Transverse colon (tissue), 4 donors: ENCODE results near the gene MYO5B. TPM values are rescaled to one million over a fixed set of nuclear protein-coding genes. Genes with fewer than 3 reads are reported as not detected.

Source experiments
- DNase-seq: peaks from one replicate; pipeline ENCODE4 v3.0.0-alpha.2; 2019
- H3K27ac ChIP-seq, 4 donors: fragments of 200-600 bp; sonication (generic); 2 replicates each; pipeline ENCODE4 v1.5.1; 2016 to 2018; ENCODE audit warnings: inconsistent platforms in 4 of 4
- H3K27me3 ChIP-seq: fragments of 200-600 bp; sonication (generic); 2 replicates; pipeline ENCODE4 v1.5.1; 2017; ENCODE audit warnings: inconsistent platforms
- H3K36me3 ChIP-seq, 4 donors: fragments of 200-600 bp; sonication (generic); 2 replicates each; pipeline ENCODE4 v1.5.1; 2017 to 2019; ENCODE audit warnings: inconsistent platforms in 4 of 4
- H3K4me1 ChIP-seq, 4 donors: fragments of 200-600 bp; sonication (generic); 2 replicates each; pipeline ENCODE4 v1.5.1; 2017 to 2020; ENCODE audit warnings: inconsistent platforms in 4 of 4
- H3K4me3 ChIP-seq, 4 donors: fragments of 200-600 bp; sonication (generic); 1 replicate in 1 of 4; 2 replicates in 3 of 4; pipeline versions ENCODE4 v1.5.1 to v1.6.1; 2017 to 2019; ENCODE audit warnings: inconsistent platforms in 4 of 4
- H3K9me3 ChIP-seq, 2 donors: fragments of 200-600 bp; sonication (generic); 2 replicates each; pipeline ENCODE4 v1.5.1; 2017 to 2019; ENCODE audit warnings: inconsistent platforms in 2 of 2
- CTCF ChIP-seq, 5 experiments: fragments of 200-600 bp in 3 of 5; fragments of 450-650 bp in 2 of 5; sonication (generic) in 3 of 5; IDR thresholded peaks; 1 replicate in 2 of 5; 2 replicates in 3 of 5; pipeline ENCODE4 v1.5.1; 2016 to 2017; ENCODE audit warnings: antibody characterized with exemption in 5 of 5, inconsistent platforms in 3 of 5, mild to moderate bottlenecking in 2 of 5, moderate library complexity in 1 of 5
- EP300 ChIP-seq: sonication (generic); formaldehyde crosslinking; IDR thresholded peaks from one replicate; pipeline ENCODE4 v1.6.1; 2017; ENCODE audit warnings: antibody characterized with exemption, low read depth
- POLR2A ChIP-seq: fragments of 450-650 bp; IDR thresholded peaks from one replicate; pipeline ENCODE4 v1.6.1; 2016; ENCODE audit warnings: antibody characterized with exemption, mild to moderate bottlenecking, moderate library complexity
- POLR2AphosphoS5 ChIP-seq, 3 donors: sonication (generic); formaldehyde crosslinking; IDR thresholded peaks; one replicate each; pipeline ENCODE4 v1.6.1; 2016; ENCODE audit warnings: antibody characterized with exemption in 3 of 3
- WGBS, 2 donors: methylation state at CpG; one replicate each; pipeline ENCODE4 v1.1.5; 2018; ENCODE audit warnings: low coverage in 1 of 2; 5-methylcytosine and 5-hydroxymethylcytosine counted together
- in situ Hi-C, 4 donors: fragments of 200-750 bp; cut with MboI; loops; one replicate each; pipeline versions ENCODE4 v1.15.0 to v1.15.1; 2017; ENCODE audit warnings: low sequenced_read_pairs in 3 of 4, low pct_ligation_motif_present in 1 of 4, low pct_unique_long_range_greater_than_20kb in 1 of 4
- intact Hi-C: fragments of 100-400 bp; cut with DNase I; formaldehyde crosslinking; loops from one replicate; pipeline ENCODE4 v1.15.1; 2023; ENCODE audit warnings: low total_unique reads
- total RNA-seq, 4 donors: library from RNA; depleted of rRNA; stranded (reverse); fragments of >200 nt; gene quantifications; one replicate each; pipeline ENCODE4 v1.1.0, GENCODE V29; 2016

Gene MYO5B
- total RNA-seq, 4 donors from 2014 or later, result 96.7 to 144 (median 114) TPM

GRCh38 chr18:50024466-50024865 is 170.5 kb downstream of the MYO5B start:
- Histone ChIP-seq H3K36me3 (no peaks in the 10 kb centered on the region), H3K9me3 (no peaks in the 10 kb centered on the region), H3K27me3 (no peaks in the 10 kb centered on the region), H3K4me3 (no peak overlapping the region), H3K4me1 (no peaks in the 10 kb centered on the region), H3K27ac (no peak overlapping the region)
- no peak for TF ChIP-seq POLR2A
- TF ChIP-seq EP300, result no peak
- TF ChIP-seq POLR2AphosphoS5 (IDR thresholded peaks at IDR 0.05), result no peak
- intact Hi-C loops (no loop called here), in situ Hi-C loops (loop anchor here in 2 of 4 donors (25.0 kb wide), 2 partner anchors 188 to 338 kb away; no protein-coding TSS in a partner anchor)
- DNase-seq, result no peak
- WGBS, 2 donors, result 74 to 80% methylated on average over 2 to 3 of the region's 3 CpGs

- no peak overlapping the region for H3K27ac ChIP-seq
- H3K27me3 ChIP-seq, result no peaks in the 10 kb centered on the region
- H3K4me1 ChIP-seq, result no peaks in the 10 kb centered on the region
- 97 to 100% methylated on average over 3 of the region's 3 CpGs for WGBS, 2 donors
- H3K4me3 ChIP-seq, result no peak overlapping the region
- no peak for DNase-seq
- H3K9me3 ChIP-seq, result no peaks in the 10 kb centered on the region
- H3K36me3 ChIP-seq, result no peaks in the 10 kb centered on the region
- intact Hi-C loops (no loop called here), in situ Hi-C loops (loop anchor here in 2 of 4 donors (25.0 kb wide), 2 partner anchors 189 to 339 kb away; no protein-coding TSS in a partner anchor)
- TF ChIP-seq EP300 (no peak), POLR2AphosphoS5 (IDR thresholded peaks at IDR 0.05) (no peak), POLR2A (no peak), CTCF (IDR thresholded peaks at IDR 0.05) (no peak)
These were observed 172.0 kb downstream of the MYO5B start for GRCh38 chr18:50022985-50023384.

DNA sequence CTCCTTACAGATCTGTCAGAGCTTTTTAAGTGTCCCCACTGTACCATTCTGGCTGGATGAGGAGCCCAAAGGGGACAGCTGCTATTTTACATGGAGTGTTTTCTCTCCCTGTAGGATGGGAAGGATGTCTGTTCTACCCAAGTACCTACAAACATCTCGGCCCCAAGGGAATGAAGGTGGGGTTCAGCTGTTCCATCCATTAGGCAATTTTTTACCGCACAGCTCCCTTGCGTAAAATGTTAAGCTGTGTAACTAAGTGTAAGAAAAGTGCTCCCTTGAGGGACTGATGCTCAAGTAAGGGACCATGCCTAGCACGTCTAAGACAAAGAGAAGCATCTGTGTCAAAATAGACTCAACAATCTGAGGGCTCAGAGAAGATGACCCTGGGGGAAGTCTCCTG is 180.3 kb downstream of the MYO5B start:
- 80 to 95% methylated on average over 4 of the region's 4 CpGs for WGBS, 2 donors
- in situ Hi-C loops, result loop anchor here in 3 of 4 donors (10.0 to 25.0 kb wide), 5 partner anchors 180 to 348 kb away; partner anchors contain the start of gene MYO5B (in 1 of the 3)
- intact Hi-C loops, result no loop called here

GRCh38 chr18:50013363-50014138 is 181.4 kb downstream of the MYO5B start:
- Histone ChIP-seq H3K27me3 (no peaks in the 10 kb centered on the region), H3K4me3 (no peak overlapping the region), H3K36me3 (no peaks in the 10 kb centered on the region), H3K9me3 (no peaks in the 10 kb centered on the region), H3K4me1 (no peaks in the 10 kb centered on the region), H3K27ac (no peak overlapping the region)
- in situ Hi-C loops (loop anchor here in 3 of 4 donors (10.0 to 25.0 kb wide), 5 partner anchors 181 to 349 kb away; partner anchors contain the start of gene MYO5B (in 1 of the 3)), intact Hi-C loops (no loop called here)
- TF ChIP-seq EP300, result no peak
- no peak for TF ChIP-seq POLR2AphosphoS5 (IDR thresholded peaks at IDR 0.05)
- TF ChIP-seq CTCF (IDR thresholded peaks at IDR 0.05), result no peak
- no peak for TF ChIP-seq POLR2A
- DNase-seq, result no peak
- 71 to 74% methylated on average over 7 to 8 of the region's 8 CpGs for whole genome bisulfite sequencing, 2 donors

More for the DNA sequence above, 180.3 kb downstream of the MYO5B start:
- H3K27me3 ChIP-seq, result no peaks in the 10 kb centered on the region
- H3K27ac ChIP-seq, result no peak overlapping the region
- H3K4me1 ChIP-seq, result no peaks in the 10 kb centered on the region
- TF ChIP-seq EP300 (no peak), POLR2A (no peak), POLR2AphosphoS5 (IDR thresholded peaks at IDR 0.05) (no peak), CTCF (IDR thresholded peaks at IDR 0.05) (no peak)
- DNase-seq, result no peak
- H3K4me3 ChIP-seq, result no peak overlapping the region
- no peaks in the 10 kb centered on the region for H3K36me3 ChIP-seq
- no peaks in the 10 kb centered on the region for H3K9me3 ChIP-seq
